Loucy (cell line): ENCODE measurements around the gene MYL3.
A peak's percentile ranks its signal among the peaks of the same experiment; 100 is the strongest.

Experiments
- H2AFZ ChIP-seq: fragments of 200-600 bp; sonication (generic); 2 replicates; pipeline ENCODE4 v1.6.0; 2016; ENCODE audit warnings: antibody characterized with exemption, mild to moderate bottlenecking, low read length, moderate library complexity
- H3F3A ChIP-seq: fragments of 200-600 bp; 2 replicates; pipeline ENCODE4 v1.6.0; 2016; ENCODE audit warnings: antibody characterized with exemption, low read depth, mild to moderate bottlenecking
- H3K27me3 ChIP-seq: fragments of 200-600 bp; sonication (generic); 2 replicates; pipeline ENCODE4 v1.6.1; 2014; ENCODE audit warnings: low read length, mild to moderate bottlenecking; ENCODE audit not compliant: insufficient read depth, poor library complexity, severe bottlenecking
- H3K36me3 ChIP-seq: fragments of 200-600 bp; sonication (generic); 2 replicates; pipeline ENCODE4 v1.6.1; 2016; ENCODE audit warnings: low read length; ENCODE audit not compliant: insufficient read depth
- H3K4me1 ChIP-seq: fragments of 200-600 bp; sonication (generic); 2 replicates; pipeline ENCODE4 v1.5.1; 2014; ENCODE audit warnings: low read length, mild to moderate bottlenecking; ENCODE audit not compliant: insufficient read depth, poor library complexity, severe bottlenecking
- H3K4me2 ChIP-seq: fragments of 200-600 bp; sonication (generic); 2 replicates; pipeline ENCODE4 v1.6.0; 2014; ENCODE audit warnings: antibody characterized with exemption, low read length, low read depth, mild to moderate bottlenecking; ENCODE audit not compliant: poor library complexity, severe bottlenecking
- H3K4me3 ChIP-seq: fragments of 200-600 bp; sonication (generic); 2 replicates; pipeline ENCODE4 v1.5.1; 2014; ENCODE audit warnings: low read length, mild to moderate bottlenecking, mixed read lengths; ENCODE audit not compliant: poor library complexity, severe bottlenecking
- H3K79me2 ChIP-seq: fragments of 200-600 bp; sonication (generic); 2 replicates; pipeline ENCODE4 v1.6.1; 2014; ENCODE audit warnings: low read length; ENCODE audit not compliant: insufficient read depth
- H3K9ac ChIP-seq: fragments of 200-600 bp; sonication (generic); 2 replicates; pipeline ENCODE4 v1.6.0; 2014; ENCODE audit warnings: mild to moderate bottlenecking, low read depth, low read length, moderate library complexity; ENCODE audit not compliant: poor library complexity, severe bottlenecking
- H3K9me2 ChIP-seq: fragments of 200-600 bp; sonication (generic); replicated peaks from 2 replicates; pipeline ENCODE4 v1.6.1; 2016; ENCODE audit warnings: low read depth, low read length, mixed read lengths
- H3K9me3 ChIP-seq: fragments of 200-600 bp; sonication (generic); 2 replicates; pipeline ENCODE4 v1.6.1; 2014; ENCODE audit warnings: mild to moderate bottlenecking, antibody characterized with exemption, low read length, low read depth; ENCODE audit not compliant: insufficient read depth
- H4K20me1 ChIP-seq: fragments of 200-600 bp; sonication (generic); 2 replicates; pipeline ENCODE4 v1.6.0; 2014; ENCODE audit warnings: antibody characterized with exemption, low read length, mild to moderate bottlenecking; ENCODE audit not compliant: insufficient read depth, poor library complexity, severe bottlenecking
- EZH2phosphoT487 ChIP-seq: fragments of 200-600 bp; IDR thresholded peaks from 2 replicates; pipeline ENCODE4 v1.6.1; 2018; ENCODE audit warnings: antibody characterized with exemption, mild to moderate bottlenecking, moderate library complexity, borderline replicate concordance
- TF ChIP-seq, protein P1 (sequence below): fragments of 200-600 bp; sonication (generic); conservative IDR thresholded peaks from 2 replicates; pipeline ENCODE4 v1.5.1; 2014; ENCODE audit warnings: mild to moderate bottlenecking, antibody characterized with exemption, low read length

Gene MYL3

GRCh38 chr3:46896386-46896785 lies 33.1 kb upstream of the MYL3 start:
- Histone ChIP-seq H3K9ac (no peak overlapping the region), H3K4me1 (no peaks in the 10 kb centered on the region), H3K27me3 (no peaks in the 10 kb centered on the region), H3F3A (no peaks in the 10 kb centered on the region), H3K9me3 (no peaks in the 10 kb centered on the region), H3K4me3 (no peak overlapping the region), H4K20me1 (no peaks in the 10 kb centered on the region), H3K79me2 (no peaks in the 10 kb centered on the region), H3K36me3 (no peaks in the 10 kb centered on the region), H3K9me2 (no peaks in the 10 kb centered on the region), H3K4me2 (no peak overlapping the region), H2AFZ (no peak overlapping the region)
- TF ChIP-seq, protein P1, sequence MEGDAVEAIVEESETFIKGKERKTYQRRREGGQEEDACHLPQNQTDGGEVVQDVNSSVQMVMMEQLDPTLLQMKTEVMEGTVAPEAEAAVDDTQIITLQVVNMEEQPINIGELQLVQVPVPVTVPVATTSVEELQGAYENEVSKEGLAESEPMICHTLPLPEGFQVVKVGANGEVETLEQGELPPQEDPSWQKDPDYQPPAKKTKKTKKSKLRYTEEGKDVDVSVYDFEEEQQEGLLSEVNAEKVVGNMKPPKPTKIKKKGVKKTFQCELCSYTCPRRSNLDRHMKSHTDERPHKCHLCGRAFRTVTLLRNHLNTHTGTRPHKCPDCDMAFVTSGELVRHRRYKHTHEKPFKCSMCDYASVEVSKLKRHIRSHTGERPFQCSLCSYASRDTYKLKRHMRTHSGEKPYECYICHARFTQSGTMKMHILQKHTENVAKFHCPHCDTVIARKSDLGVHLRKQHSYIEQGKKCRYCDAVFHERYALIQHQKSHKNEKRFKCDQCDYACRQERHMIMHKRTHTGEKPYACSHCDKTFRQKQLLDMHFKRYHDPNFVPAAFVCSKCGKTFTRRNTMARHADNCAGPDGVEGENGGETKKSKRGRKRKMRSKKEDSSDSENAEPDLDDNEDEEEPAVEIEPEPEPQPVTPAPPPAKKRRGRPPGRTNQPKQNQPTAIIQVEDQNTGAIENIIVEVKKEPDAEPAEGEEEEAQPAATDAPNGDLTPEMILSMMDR = no peak
- TF ChIP-seq EZH2phosphoT487 = no peak

DNA sequence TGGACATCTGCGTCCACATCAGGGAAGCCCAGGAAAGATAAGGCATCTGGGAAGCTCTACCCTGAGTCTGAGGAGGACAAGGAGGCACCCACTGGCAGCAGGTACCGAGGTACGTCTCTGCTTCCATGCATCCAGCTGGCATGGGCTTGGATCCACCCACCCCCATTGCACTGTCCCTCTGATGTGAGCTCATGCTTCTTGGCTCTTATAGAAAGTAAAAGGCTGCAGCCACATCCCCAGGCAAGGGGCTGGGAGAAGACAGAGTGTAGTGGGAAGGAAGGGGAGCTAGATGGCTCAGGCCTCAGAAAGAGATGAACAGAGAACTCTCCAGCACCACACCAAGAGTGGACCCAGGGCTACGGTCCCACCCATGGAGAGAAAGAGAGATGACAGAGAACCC lies 32.5 kb upstream of the MYL3 start:
- no peaks in the 10 kb centered on the region for H3K27me3 ChIP-seq
- H2AFZ ChIP-seq = no peak overlapping the region; the same call in 1 of the 2 replicates
- H3K79me2 ChIP-seq = no peaks in the 10 kb centered on the region
- H4K20me1 ChIP-seq = no peaks in the 10 kb centered on the region
- H3K4me1 ChIP-seq = no peaks in the 10 kb centered on the region
- no peaks in the 10 kb centered on the region for H3K9me3 ChIP-seq
- H3K9ac ChIP-seq = no peak overlapping the region
- H3K4me3 ChIP-seq = no peak overlapping the region
- H3K9me2 ChIP-seq = no peaks in the 10 kb centered on the region
- no peaks in the 10 kb centered on the region for H3K36me3 ChIP-seq
- no peaks in the 10 kb centered on the region for H3F3A ChIP-seq
- no peak overlapping the region for H3K4me2 ChIP-seq
- TF ChIP-seq, protein P1 = no peak
- no peak for TF ChIP-seq EZH2phosphoT487

DNA sequence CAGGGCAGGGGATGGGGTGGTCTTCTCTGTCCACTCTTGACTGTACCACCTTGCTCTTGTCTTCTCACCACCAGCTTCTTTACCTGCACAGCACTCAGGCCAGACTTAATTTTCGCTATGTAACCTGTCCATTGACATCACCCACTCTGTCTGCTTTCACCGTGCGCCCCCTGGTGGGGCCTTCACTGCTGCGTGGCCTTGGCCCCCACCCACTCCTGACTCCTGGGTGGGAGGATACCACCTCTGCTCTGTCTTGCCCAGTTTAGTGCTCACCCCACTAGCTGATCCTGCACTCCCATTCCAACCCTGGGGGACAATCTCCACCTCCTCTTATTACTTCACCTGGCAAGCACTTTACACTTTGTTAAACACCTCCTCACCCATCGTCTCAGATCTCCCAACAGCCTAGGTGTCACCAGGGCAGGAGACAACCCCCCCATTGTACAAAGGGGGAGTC lies 32.0 kb upstream of the MYL3 start:
- Histone ChIP-seq H3K4me3 (no peak overlapping the region), H3K36me3 (no peaks in the 10 kb centered on the region), H3K4me2 (no peak overlapping the region), H3K9me2 (no peaks in the 10 kb centered on the region), H2AFZ (no peak overlapping the region), H3K4me1 (no peaks in the 10 kb centered on the region), H3K27me3 (no peaks in the 10 kb centered on the region), H3K9me3 (no peaks in the 10 kb centered on the region), H4K20me1 (no peaks in the 10 kb centered on the region), H3K9ac (no peak overlapping the region), H3F3A (no peaks in the 10 kb centered on the region), H3K79me2 (no peaks in the 10 kb centered on the region)
- TF ChIP-seq, protein P1 = peak; percentile 96
- no peak for TF ChIP-seq EZH2phosphoT487
